Bladder microvascular endothelial cell (primary cell): Measurements from ENCODE around the gene RMND5A. TPM values are rescaled to one million over a fixed set of nuclear protein-coding genes. Genes with fewer than 3 reads are reported as not detected.

Experiments used
- total RNA-seq: library from RNA; depleted of rRNA; stranded (reverse); fragments of >200 nt; gene quantifications from 2 replicates; pipeline ENCODE4 v1.2.3, GENCODE V29; 2014

Gene RMND5A, protein sequence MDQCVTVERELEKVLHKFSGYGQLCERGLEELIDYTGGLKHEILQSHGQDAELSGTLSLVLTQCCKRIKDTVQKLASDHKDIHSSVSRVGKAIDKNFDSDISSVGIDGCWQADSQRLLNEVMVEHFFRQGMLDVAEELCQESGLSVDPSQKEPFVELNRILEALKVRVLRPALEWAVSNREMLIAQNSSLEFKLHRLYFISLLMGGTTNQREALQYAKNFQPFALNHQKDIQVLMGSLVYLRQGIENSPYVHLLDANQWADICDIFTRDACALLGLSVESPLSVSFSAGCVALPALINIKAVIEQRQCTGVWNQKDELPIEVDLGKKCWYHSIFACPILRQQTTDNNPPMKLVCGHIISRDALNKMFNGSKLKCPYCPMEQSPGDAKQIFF
- total RNA-seq, result 36.1 and 79.5 TPM in 2 replicates

DNA sequence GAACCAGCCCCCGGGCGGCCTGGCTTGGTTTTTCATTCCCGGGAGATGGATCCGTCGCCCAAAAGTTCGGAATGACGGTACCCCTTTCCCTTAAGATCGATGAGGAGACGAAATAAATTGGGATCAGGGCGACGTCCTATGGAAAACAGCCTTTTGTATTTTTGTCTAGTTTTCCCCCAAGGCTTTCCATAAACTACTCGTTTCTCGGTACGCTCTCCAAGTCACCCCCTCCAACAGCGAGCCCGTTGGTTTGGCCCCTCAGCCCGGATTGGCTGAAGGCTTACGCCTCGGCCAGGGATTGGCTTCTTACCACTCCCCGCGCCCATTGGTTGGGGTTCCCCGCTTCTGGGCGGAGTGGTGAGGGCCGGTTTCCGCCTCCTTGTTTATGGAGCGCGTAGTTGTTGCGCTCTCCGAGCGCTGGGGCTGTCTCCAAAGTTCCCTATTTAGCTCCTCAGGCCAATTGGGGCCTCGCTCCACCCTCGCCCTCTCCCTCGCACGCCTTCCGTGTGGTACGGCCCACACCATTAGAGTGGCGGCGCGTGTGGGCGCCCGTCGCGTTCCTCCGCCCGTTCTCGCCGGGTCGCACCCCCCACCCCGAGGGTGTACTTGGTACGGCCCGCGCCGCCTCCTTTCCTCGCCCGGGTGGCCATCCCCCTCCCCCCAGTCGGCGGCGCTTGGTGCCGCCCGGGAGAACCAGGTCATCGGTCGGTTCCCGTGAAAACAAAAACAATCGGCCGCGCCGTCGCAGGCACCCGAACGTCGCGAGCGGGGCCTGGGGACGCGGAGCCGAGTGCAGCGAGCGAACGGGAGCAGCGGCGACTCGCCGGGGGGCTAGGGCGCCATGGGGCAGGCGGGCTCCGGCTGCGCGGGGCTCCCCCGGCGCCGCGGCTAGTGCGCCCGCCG is at the start of gene RMND5A:
RMND5A (plus strand) TSS at position 655 of the 903 bp plus-strand sequence. CDS start 377 bp downstream, outside the sequence.

DNA sequence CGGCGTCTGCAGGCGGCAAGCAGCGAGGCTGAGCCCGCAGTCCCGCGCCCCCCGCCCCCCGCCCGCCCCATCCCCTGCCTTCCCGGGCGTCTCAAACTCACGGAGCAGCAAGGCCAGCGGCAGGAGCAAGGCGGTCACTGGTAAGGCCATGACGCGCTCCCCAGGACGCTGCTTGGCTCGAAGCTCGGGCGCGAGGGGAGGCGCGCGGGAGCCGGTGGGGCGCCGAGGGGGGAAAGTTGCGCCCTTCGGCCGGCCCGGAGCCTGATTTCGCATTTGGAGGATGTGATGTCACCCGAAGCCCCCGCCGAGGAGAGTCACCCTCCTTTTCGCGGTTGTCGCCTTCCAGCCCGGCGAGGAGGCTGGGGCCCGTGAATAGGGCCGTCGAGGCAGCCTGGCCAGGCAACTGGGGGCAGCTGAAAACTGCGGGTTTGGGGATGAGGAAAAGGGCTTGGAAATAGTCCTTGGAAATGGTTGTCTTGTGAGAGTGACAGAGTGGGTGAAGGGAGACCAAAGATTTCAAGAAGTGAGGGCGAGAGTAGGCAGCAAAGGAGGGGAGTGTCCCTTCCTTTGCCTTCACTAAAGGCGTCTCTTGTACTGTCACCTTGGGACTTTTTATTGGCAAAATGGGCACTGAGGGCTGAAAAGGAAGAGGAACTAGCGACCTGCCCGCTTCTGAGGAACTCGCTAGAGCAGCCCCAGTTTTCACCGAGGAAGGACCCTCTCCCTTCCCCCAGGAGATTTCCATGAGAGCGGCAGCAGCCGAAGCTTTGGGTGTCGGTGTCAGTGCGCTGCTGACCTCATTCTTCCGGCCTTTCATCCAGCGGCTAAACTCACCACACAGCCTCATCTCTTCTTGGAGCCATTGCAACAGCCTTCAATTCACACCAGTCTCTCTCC is 70.8 kb downstream of the RMND5A start, which contains the start of gene CD8A:
CD8A (minus strand) TSS at position 238 of the 897 bp plus-strand sequence; CDS start at position 150, 88 bp downstream.

Other genes with a start within 250 kb of the RMND5A start
- 48.4 and 163 TPM in 2 replicates for gene CHMP3, start 156.8 kb upstream of the RMND5A start, total RNA-seq
- gene RNF103, start 96.4 kb upstream of the RMND5A start, total RNA-seq, result 13.8 and 29.7 TPM in 2 replicates
- gene CD8A, start 70.6 kb downstream of the RMND5A start, total RNA-seq, result not detected in 2 replicates
- gene CD8B, start 141.6 kb downstream of the RMND5A start, total RNA-seq, result not detected in 2 replicates
- 0.25 and 0.49 TPM in 2 replicates for gene RGPD1, start 221.8 kb downstream of the RMND5A start, total RNA-seq